Neural cell (in vitro differentiated cells): ENCODE results near the gene FGF4. TPM values are rescaled to one million over a fixed set of nuclear protein-coding genes. Genes with fewer than 3 reads are reported as not detected.

Experiments
- H2AFZ ChIP-seq: fragments of 200-600, 300-800 bp; sonication (generic), shearing (Covaris generic); 2 replicates; pipeline ENCODE4 v1.6.0; 2014; ENCODE audit warnings: low read depth, mild to moderate bottlenecking, antibody characterized with exemption, low read length, moderate library complexity
- H3F3A ChIP-seq: fragments of 200-600 bp; shearing (Covaris generic); 2 replicates; pipeline ENCODE4 v1.6.1; 2016; ENCODE audit warnings: mild to moderate bottlenecking, moderate library complexity, mixed read lengths, antibody characterized with exemption, low read length; ENCODE audit not compliant: insufficient read depth, poor library complexity, severe bottlenecking
- H3K27ac ChIP-seq: fragments of 200-600, 300-800 bp; sonication (generic), shearing (Covaris generic); 2 replicates; pipeline ENCODE4 v1.5.1; 2014; ENCODE audit warnings: mild to moderate bottlenecking, low read length, moderate library complexity
- H3K27me3 ChIP-seq: fragments of 300-800, 200-600 bp; sonication (generic), shearing (Covaris generic); 2 replicates; pipeline ENCODE4 v1.6.0; 2014; ENCODE audit warnings: mild to moderate bottlenecking, low read depth, low read length, moderate library complexity; ENCODE audit not compliant: insufficient read depth
- H3K36me3 ChIP-seq: fragments of 300-800, 200-600 bp; sonication (generic), shearing (Covaris generic); 2 replicates; pipeline ENCODE4 v1.5.1; 2014; ENCODE audit warnings: mild to moderate bottlenecking, antibody characterized with exemption, low read length, moderate library complexity; ENCODE audit not compliant: insufficient read depth
- H3K4me2 ChIP-seq: fragments of 300-800, 200-600 bp; sonication (generic), shearing (Covaris generic); 2 replicates; pipeline ENCODE4 v1.6.0; 2014; ENCODE audit warnings: mild to moderate bottlenecking, low read length
- H3K4me3 ChIP-seq: fragments of 300-800, 200-600 bp; sonication (generic), shearing (Covaris generic); 2 replicates; pipeline ENCODE4 v1.5.1; 2014; ENCODE audit warnings: mild to moderate bottlenecking, low read length, moderate library complexity
- H3K79me2 ChIP-seq: fragments of 200-600 bp; shearing (Covaris generic); replicated peaks from 2 replicates; pipeline ENCODE4 v1.6.0; 2014; ENCODE audit warnings: mild to moderate bottlenecking, low read length, moderate library complexity; ENCODE audit not compliant: insufficient read depth
- H3K9ac ChIP-seq: fragments of 300-800, 200-600 bp; sonication (generic), shearing (Covaris generic); 2 replicates; pipeline ENCODE4 v1.6.1; 2016; ENCODE audit warnings: mild to moderate bottlenecking, low read length, mixed read lengths
- H3K9me2 ChIP-seq: fragments of 200-600 bp; shearing (Covaris generic); 2 replicates; pipeline ENCODE4 v1.6.1; 2016; ENCODE audit warnings: mild to moderate bottlenecking, low read length, mixed read lengths; ENCODE audit not compliant: insufficient read depth
- H3K9me3 ChIP-seq: fragments of 200-600, 300-800 bp; sonication (generic), shearing (Covaris generic); 2 replicates; pipeline ENCODE4 v1.6.1; 2016; ENCODE audit warnings: mild to moderate bottlenecking, mixed run types, low read length, moderate library complexity, mixed read lengths
- H4K20me1 ChIP-seq: fragments of 200-600 bp; shearing (Covaris generic); 2 replicates; pipeline ENCODE4 v1.6.1; 2016; ENCODE audit warnings: mild to moderate bottlenecking, mixed run types; ENCODE audit not compliant: insufficient read depth
- CTCF ChIP-seq: fragments of 450-650 bp; IDR thresholded peaks from 2 replicates; pipeline ENCODE4 v1.5.1; 2014; ENCODE audit warnings: antibody characterized with exemption, mild to moderate bottlenecking, moderate library complexity; ENCODE audit not compliant: poor library complexity, severe bottlenecking
- EP300 ChIP-seq: fragments of 450-650 bp; conservative IDR thresholded peaks from 2 replicates; pipeline ENCODE4 v1.6.1; 2014; ENCODE audit warnings: antibody characterized with exemption, mild to moderate bottlenecking, moderate library complexity; ENCODE audit not compliant: poor library complexity, severe bottlenecking
- EZH2 ChIP-seq: fragments of 200-600, 300-800 bp; shearing (Covaris generic), sonication (generic); IDR thresholded peaks from 2 replicates; pipeline ENCODE4 v1.6.1; 2014; ENCODE audit warnings: antibody characterized with exemption, low read length, borderline replicate concordance, mild to moderate bottlenecking; ENCODE audit not compliant: insufficient read depth, poor library complexity, severe bottlenecking
- MXI1 ChIP-seq: fragments of 450-650 bp; conservative IDR thresholded peaks from 2 replicates; pipeline ENCODE4 v1.6.1; 2014; ENCODE audit warnings: antibody characterized with exemption, mild to moderate bottlenecking; ENCODE audit not compliant: poor library complexity, severe bottlenecking
- POLR2AphosphoS5 ChIP-seq: IDR thresholded peaks from 2 replicates; pipeline ENCODE4 v1.6.1; 2012
- RAD21 ChIP-seq: fragments of 450-650 bp; conservative IDR thresholded peaks from 2 replicates; pipeline ENCODE4 v1.6.1; 2014; ENCODE audit warnings: antibody characterized with exemption, mild to moderate bottlenecking, moderate library complexity
- REST ChIP-seq: IDR thresholded peaks from 2 replicates; pipeline ENCODE4 v1.6.1; 2012; ENCODE audit warnings: borderline replicate concordance
- SMC3 ChIP-seq: fragments of 450-650 bp; conservative IDR thresholded peaks from 2 replicates; pipeline ENCODE4 v1.6.1; 2014; ENCODE audit warnings: antibody characterized with exemption, mild to moderate bottlenecking, moderate library complexity; ENCODE audit not compliant: poor library complexity
- TAF1 ChIP-seq: IDR thresholded peaks from 2 replicates; pipeline ENCODE4 v1.6.1; 2012; ENCODE audit warnings: low read depth
- polyA plus RNA-seq: library from polyadenylated mRNA; depleted of rRNA; stranded (reverse); fragments of >200 nt; gene quantifications from 2 replicates; pipeline ENCODE4 v1.2.3, GENCODE V29; 2014

The FGF4 gene
- polyA plus RNA-seq, 1 donor from 2014 or later: not detected

- Histone ChIP-seq H3K27ac (no peak overlapping the region), H3K4me3 (no peak overlapping the region), H3K4me2 (no peak overlapping the region), H3K9ac (no peak overlapping the region), H3K9me3 (no peaks in the 10 kb centered on the region), H3K9me2 (no peaks in the 10 kb centered on the region), H3K79me2 (no peaks in the 10 kb centered on the region), H2AFZ (no peak overlapping the region), H3F3A (no peaks in the 10 kb centered on the region), H3K36me3 (no peaks in the 10 kb centered on the region), H4K20me1 (no peaks in the 10 kb centered on the region), H3K27me3 (no peaks in the 10 kb centered on the region)
- TF ChIP-seq POLR2AphosphoS5 (no peak), EZH2 (no peak), EP300 (no peak), RAD21 (no peak), REST (no peak), SMC3 (no peak), CTCF (no peak), MXI1 (no peak), TAF1 (no peak)
Measured at GRCh38 chr11:69800278-69800677, 25.1 kb upstream of the FGF4 start.

GRCh38 chr11:69799582-69799981 is 24.4 kb upstream of the FGF4 start:
- Histone ChIP-seq H3K79me2 (no peaks in the 10 kb centered on the region), H3F3A (no peaks in the 10 kb centered on the region), H3K9me2 (no peaks in the 10 kb centered on the region), H3K4me2 (no peak overlapping the region), H3K9me3 (no peaks in the 10 kb centered on the region), H3K27me3 (no peaks in the 10 kb centered on the region), H3K36me3 (no peaks in the 10 kb centered on the region), H4K20me1 (no peaks in the 10 kb centered on the region), H3K4me3 (no peak overlapping the region), H2AFZ (no peak overlapping the region), H3K27ac (no peak overlapping the region), H3K9ac (no peak overlapping the region)
- TF ChIP-seq SMC3 (no peak), POLR2AphosphoS5 (no peak), RAD21 (no peak), EP300 (no peak), MXI1 (no peak), CTCF (no peak), REST (no peak), TAF1 (no peak), EZH2 (no peak)
